GM19193 (cell line): ENCODE measurements around the gene ZNF487.

Source experiments
- POLR2A ChIP-seq: IDR thresholded peaks from 4 replicates; pipeline ENCODE4 v1.6.1; 2011; ENCODE audit not compliant: insufficient read depth, insufficient read length; ENCODE audit errors: extremely low read depth

ZNF487 gene

DNA sequence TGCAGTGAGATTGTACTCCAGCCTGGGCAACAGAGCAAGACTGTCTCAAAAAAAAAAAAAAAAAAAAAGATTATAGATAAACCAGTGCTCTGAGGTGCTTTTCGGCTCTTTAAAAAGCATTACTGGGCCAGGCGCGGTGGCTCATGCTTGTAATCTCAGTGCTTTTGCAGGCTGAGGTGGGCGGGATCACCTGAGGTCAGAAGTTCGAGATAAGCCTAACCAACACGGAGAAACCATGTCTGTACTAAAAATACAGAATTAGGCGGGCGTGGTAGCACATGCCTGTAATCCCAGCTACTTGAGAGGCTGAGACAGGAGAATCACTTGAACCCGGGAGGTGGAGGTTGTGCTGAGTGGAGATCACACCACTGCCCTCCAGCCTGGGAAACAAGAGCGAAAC lies 21.4 kb upstream of the ZNF487 start:
- TF ChIP-seq POLR2A, result no peak

DNA sequence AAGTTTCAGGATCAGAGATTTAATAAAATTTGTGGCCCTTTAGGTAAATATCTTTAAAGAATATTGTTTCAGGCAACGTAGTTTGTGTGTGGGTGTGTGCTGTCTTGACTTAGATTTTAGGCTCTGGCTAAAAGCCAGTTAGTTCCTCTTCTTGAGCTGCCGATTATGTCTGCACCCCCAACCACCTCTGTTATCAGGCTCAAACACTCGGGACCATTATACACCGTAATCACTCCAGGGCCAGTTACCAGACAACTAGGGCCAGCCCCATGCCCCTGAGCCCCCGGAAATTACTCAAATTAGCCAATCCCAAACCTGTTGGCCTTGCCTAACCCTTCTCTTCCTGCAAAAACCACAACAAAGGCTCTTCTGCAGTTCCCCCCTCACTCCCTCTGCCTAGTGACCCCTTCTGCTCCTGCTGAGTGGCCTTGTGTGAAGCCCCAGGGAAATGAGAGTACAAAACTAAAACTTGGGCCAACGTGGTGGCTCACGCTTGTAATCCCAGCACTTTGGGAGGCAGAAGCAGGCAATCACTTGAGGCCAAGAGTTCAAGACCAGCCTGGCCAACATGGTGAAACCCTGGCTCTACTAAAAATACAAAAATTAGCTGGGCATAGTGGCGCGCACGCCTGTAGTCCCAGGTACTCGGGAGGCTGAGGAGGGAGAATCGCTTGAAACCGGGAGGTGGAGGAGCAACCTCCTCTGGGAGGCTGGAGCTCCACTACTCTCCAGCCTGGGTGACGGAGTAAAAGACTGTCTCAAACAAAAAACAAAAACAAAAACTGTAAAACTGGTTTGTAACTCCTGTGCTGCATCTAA lies 18.8 kb upstream of the ZNF487 start:
- no peak for TF ChIP-seq POLR2A

DNA sequence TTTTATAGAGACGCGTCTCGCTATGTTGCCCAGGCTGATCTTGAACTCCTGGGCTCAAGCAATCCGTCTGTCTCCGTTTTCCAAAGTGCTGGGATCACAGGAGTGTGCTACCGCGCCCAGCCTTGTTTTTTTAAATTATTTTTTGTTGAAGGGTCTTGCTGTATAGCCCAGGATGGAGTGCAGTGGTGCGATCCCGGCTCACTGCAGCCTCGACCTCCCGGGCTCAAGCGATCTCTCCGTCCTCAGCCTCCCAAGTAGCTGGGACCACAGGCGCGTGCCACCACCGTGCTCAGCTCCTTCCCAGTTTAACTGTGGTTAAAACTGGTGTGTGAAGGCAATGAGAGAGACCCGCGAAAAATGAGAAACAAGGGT lies 16.9 kb upstream of the ZNF487 start:
- no peak for TF ChIP-seq POLR2A

DNA sequence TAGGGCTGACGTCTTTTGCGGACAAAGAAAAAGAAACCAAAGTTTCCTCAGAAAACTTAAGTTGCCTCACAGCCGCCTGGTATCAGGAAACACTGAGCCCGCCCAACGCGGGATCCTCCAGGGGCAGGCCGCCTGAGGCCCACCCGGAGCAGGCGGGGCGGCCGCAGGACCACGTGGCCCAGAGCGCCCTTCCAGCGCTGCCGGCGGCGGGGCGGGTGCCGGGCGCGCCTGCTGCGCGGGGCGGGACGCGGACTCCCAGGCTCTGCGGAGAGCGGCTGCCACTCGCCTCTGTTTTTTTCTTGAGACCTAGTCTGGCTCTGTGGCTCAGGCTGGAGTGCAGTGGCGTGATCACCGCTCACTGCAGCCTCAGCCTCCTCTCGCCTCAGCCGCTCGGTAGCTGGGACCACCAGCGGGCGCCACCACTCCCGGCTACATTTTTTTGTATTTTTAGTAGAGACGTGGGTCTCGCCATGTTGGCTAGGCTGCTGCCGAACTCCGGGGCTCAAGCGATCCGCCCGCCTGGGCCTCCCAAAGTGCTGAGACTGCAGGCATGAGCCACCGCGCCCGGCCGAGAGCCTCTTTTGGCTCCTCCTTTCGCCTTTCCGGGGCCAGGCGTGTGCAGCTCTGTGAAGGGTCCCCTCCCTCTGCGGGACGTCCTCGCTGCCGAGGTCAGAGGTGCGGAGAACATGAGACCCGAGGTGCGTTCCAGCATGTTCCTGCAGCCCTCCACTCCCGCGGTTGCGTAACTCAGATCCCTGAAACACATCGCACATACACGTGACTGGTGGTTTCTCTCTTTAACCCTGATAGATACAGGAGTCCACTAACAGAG lies 16.3 kb upstream of the ZNF487 start:
- TF ChIP-seq POLR2A, result peak; percentile 89

DNA sequence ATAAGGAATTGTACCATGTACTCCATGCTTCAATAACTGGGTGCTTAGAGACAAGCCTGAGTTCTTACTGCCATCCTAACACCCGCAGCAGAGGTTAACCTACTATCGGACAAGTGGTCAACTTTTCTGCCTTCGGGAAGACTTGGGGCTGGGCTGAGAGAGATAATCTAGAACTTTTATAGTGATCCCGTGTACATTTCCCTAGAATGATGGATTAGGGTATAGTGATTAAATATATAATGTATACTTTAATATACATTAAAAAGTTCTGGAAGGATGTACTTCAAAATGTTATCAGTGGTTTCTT lies 15.8 kb upstream of the ZNF487 start:
- TF ChIP-seq POLR2A, result no peak

DNA sequence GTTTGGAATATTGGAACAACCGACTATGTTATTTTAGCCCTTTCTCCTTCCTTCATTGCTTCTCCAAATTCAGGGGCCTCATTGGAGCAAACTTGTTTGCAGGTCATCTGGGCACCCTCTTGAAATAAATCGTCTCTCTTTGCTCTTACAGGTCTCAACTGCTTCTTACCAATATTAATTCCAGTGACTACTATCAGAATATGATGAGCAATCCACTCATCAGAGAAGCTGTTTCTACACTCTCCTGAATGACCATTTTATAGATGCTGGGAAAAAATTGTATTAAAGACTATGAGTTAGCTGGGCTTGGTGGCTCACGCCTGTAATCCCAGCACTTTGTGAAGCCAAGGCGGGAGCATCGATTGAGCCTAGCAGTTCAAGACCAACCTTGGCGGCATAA lies 15.4 kb upstream of the ZNF487 start:
- TF ChIP-seq POLR2A, result no peak

DNA sequence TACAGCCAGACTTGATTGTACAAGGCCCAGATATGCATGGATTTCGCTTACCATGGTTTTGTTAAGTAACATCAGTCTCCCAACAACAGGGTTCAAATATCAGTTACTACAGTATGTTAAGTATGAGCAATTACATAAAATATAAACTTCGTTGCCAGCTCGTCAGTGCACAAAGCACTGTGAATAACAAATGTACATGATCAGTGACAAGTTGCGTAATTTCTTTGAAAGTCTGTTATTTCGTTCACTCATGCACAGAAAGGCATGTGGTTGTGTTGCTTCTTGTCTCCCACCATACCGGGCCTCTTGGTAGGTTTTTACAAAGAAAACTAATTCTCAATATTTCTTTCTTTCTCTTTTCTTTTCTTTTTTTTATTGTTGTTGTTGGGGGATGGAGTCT lies 12.5 kb upstream of the ZNF487 start:
- TF ChIP-seq POLR2A, result no peak

DNA sequence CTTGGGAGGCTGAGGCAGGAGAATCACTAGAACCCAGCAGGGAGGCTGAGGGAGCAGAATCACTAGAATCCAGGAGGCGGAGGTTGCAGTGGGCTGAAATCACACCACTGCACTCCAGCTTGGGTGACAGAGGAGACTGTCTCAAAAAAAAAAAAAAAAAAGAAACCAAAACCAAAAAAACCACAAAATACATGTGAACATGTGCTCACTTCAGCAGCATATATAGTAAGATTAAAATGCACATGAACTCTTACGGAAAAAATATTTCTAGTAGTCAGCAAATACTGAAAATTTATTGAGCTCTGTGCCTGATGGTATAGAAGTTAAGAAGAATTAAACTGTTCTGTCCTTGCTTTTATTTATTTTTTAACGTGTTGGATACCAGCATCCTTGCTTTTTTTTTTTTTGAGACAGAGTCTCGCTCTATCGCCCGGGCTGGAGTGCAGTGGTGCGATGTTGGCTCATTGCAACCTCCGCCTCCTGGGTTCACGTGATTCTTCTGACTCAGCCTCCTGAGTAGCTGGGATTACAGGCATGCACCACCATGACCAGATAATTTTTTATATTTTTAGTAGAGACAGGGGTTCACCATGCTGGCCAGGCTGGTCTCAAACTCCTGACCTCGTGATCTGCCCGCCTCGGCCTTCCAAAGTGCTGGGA lies 9.6 kb upstream of the ZNF487 start:
- no peak for TF ChIP-seq POLR2A

DNA sequence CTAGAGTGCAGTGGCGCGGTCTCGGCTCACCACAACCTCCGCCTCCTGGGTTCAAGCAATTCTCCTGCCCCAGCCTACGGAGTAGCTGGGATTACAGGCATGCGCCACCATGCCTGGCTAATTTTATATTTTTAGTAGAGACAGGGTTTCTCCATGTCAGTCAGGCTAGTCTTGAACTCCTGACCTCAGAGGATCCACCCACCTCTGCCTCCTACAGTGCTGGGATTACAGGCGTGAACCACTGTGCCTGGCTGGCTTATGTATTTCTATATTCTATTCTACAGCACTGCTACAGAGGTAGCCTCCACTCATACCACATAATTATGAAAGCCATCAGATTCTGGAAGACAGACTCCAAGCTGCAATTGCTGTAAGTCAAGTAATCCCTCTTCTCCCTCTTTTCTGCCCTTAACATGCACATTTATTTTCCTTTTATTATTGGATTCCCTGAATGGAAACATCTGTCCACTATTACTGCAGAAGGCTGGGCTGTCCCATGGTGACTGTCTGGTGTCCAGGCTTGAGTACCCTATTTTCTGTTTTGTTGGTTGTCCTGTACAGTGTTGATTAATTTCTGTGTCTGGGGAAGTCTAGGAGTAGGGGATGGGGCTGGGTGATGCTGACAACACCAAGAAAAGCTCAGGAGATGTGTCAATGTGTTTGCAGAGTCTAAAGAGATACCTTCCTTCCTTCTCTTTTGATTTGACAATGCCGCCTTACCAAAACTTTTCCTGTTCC lies 5.8 kb upstream of the ZNF487 start:
- TF ChIP-seq POLR2A, result no peak

DNA sequence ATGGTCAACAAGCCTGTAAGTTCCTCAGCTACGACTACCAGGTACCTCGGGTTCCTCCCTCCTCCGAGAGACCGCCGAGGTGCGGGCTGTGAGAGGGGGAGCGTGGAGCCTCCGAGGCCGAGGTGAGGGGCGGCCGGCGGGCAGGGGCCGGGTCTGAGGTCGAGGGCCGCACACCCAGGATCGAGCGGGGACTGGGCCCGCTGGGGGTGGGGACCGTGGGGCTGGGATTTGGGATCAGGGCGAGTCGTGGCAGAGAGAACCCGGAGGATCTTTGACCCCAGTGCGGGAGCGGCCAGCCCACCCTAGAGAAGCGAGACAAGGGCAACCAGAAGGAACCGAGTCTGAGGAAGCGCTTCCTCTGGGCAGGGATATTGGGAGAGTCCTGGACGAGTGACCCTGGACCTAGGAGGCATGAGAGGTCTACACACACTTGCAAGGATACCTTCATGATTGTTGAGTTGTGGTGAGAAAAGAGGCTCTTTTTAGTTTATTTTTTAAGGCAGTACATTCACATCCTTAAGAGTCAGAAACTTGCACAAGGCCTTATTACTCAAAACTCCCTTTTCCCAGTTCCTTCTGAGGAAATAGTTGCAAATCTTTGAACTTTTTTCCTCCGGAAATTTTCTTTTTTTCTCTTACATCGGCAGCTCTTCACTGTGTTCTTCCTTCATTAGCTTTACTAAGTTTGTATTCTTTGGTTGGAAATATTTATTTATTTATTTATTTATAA lies 395 bp downstream of the ZNF487 start:
- no peak for TF ChIP-seq POLR2A

DNA sequence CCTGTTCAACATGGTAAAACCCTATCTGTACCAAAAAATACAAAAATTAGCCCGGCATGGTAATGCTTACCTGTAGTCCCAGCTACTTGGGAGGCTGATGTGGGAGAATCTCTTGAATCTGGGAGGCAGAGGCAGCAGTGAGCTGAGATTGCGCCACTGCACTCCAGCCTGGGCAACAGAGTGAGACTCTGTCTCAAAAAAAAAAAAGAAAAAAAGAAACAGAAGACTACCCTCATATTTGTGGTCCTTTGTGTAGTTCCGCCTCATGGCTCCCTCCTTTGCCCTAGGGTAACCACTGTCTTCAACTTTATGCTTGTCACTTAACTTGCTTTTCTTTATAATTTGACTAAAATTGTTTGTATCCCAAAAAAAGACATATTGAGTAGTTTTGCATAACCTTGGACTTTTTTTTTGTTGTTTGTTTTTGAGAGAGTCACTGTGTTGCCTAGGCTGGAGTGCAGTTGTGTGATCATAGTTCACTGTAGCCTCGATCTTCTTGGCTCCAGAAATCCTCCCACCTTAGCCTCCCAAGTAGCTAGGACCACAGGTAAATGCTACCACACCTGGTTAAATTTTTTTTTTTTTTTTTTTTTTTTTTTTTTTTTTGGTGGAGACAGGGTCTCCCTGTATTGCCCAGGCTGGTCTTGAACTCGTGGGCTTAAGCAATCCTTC lies 3.7 kb downstream of the ZNF487 start:
- TF ChIP-seq POLR2A, result no peak

DNA sequence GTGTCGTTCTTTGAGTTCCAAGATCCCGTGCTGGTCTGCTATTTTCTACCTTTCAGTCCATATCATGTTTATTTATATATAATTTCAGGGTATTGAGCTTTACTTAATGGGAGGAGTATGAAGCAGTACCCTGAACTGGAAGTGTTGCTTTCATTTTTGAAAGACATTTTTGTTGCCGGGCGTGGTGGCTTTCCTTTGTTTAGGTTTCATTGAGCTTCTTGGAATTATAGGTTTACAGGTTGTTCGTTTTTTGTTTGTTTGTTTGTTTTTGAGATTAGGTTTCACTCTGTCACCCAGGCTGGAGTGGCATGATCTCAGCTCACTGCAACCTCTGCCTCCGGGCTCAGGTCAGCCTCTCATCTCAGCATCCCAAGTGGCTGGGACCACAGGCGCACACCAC lies 7.4 kb downstream of the ZNF487 start:
- TF ChIP-seq POLR2A, result no peak

DNA sequence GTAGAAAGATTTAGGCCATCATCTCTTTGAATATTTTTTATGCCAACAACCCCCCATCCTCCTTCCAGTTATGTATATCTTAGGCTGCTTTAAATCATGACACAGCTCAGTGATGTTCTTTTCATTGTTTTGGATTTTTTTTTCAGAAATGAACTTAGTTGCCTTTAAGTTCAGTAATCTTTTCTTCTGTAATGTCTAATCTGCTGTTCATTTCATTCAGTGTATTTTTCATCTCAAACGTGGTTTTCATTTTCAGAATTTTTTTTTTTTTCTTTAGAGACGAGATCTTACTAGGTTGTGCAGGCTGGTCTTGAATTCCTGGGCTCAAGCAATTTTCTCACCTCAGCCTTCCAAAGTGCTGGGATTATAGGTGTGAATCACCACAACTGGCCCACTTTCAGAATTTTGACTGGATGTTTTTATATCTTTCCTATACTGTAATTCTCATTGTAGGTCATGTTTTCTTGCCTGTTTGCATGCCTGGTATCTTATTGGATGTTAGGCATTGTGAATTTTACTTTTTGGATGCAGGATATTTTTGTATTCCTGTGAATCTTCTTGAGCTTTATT lies 8.1 kb downstream of the ZNF487 start:
- no peak for TF ChIP-seq POLR2A

DNA sequence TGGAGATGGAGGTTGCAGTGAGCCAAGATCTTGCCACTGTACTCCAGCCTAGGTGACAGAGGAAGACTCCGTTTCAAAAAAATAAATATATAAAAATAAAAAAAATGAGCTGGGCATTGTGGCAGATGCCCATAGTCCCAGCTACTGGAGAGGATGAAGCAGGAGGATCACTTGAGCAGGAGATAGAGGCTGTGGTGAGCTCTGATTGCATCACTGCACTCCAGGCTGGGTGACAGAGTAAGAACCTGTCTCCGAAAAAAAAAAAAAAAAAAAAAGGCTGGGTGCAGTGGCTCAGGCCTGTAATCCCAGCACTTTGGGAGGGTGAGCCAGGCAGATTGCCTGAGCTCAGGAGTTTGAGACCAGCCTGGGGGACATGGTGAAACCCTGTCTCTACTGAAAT lies 11.8 kb downstream of the ZNF487 start:
- no peak for TF ChIP-seq POLR2A
